Stomach (tissue), 4 donors: Measurements from ENCODE around the gene DICER1.

Source experiments
- EP300 ChIP-seq: sonication (generic); formaldehyde crosslinking; IDR thresholded peaks from one replicate; pipeline ENCODE4 v1.6.1; 2017; ENCODE audit warnings: antibody characterized with exemption
- POLR2A ChIP-seq, 4 donors: fragments of 450-650 bp; IDR thresholded peaks; one replicate each; pipeline ENCODE4 v1.6.1; 2016; ENCODE audit warnings: antibody characterized with exemption in 4 of 4, control low read depth in 2 of 4, mild to moderate bottlenecking in 1 of 4, moderate library complexity in 1 of 4
- TF ChIP-seq, protein P1 (sequence below), 7 experiments: fragments of 450-650 bp in 4 of 7; fragments of 200-600 bp in 3 of 7; sonication (generic) in 3 of 7; IDR thresholded peaks; one replicate each; pipeline ENCODE4 v1.5.1; 2016 to 2019; ENCODE audit warnings: antibody characterized with exemption in 7 of 7, control low read depth in 2 of 7, mild to moderate bottlenecking in 1 of 7

DNA sequence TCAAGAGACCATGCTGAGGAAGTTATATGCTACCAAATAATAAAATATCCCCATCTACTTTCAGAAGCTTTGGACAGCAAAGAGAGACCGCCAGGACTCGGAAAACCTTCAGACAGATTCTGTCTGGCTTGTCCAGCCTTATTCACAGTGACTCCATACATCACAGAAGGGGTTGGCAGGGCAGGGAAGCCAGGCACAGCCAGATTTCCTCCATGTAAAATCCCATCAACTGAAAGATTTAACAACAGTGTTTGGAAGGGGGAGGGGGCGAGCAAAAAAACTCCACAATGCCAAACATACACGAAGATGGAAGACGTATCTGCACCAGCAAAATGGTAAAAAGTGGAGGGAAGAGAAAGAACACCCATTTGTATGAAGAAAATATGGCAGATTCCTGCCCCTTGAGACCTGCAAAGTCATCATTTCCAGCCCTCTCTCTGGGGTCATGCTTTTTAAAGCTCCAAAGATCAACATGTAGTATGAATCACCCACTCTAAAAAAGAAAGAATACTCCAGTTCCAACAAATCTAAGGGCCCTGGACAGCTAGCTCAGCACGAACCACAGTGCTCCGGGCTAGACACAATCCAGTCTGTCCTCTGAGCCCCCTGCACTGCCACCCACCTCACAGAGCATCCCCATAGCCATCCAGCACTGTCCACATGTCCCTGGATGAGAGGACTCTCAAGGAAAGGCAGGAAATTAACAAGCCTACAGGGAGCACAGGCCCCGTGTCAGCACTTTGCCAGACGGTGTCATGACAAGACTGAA lies 116.4 kb downstream of the DICER1 start:
- TF ChIP-seq EP300 (no peak), POLR2A (IDR thresholded peaks at IDR 0.05) (no peak)
- TF ChIP-seq, protein P1, sequence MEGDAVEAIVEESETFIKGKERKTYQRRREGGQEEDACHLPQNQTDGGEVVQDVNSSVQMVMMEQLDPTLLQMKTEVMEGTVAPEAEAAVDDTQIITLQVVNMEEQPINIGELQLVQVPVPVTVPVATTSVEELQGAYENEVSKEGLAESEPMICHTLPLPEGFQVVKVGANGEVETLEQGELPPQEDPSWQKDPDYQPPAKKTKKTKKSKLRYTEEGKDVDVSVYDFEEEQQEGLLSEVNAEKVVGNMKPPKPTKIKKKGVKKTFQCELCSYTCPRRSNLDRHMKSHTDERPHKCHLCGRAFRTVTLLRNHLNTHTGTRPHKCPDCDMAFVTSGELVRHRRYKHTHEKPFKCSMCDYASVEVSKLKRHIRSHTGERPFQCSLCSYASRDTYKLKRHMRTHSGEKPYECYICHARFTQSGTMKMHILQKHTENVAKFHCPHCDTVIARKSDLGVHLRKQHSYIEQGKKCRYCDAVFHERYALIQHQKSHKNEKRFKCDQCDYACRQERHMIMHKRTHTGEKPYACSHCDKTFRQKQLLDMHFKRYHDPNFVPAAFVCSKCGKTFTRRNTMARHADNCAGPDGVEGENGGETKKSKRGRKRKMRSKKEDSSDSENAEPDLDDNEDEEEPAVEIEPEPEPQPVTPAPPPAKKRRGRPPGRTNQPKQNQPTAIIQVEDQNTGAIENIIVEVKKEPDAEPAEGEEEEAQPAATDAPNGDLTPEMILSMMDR (IDR thresholded peaks at IDR 0.05) = no peak
